ENCODE results near the gene FOXP1. TPM values are rescaled to one million over a fixed set of nuclear protein-coding genes. Genes with fewer than 3 reads are reported as not detected.

Gene FOXP1
- polyA plus RNA-seq, 1 donor from 2014 or later, result 5.6 TPM

DNA sequence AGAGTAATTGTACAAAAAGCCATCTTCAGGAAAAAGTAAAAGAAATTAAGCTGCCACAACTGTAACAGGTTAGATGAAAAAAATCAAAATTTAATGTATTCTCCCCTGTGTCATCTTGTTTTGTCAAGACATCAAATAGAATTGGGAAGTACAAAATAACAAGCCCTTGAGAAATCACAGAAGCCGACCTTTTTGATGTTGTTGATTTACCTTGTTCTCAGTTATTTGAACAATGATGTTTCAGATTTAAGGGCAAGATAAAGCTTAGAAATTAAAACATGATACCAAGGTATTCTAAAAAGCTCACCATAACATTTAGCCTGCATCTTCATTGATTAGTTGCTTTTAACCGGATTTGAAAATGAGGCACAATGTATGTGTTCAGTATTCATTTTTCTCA, 523.0 kb downstream of the FOXP1 start:
- Histone ChIP-seq H4K20me1 (ENCODE audit: insufficient read depth) (no peaks in the 10 kb centered on the region), H3K4me3 (ENCODE audit: low read length) (no peak overlapping the region), H3K27ac (ENCODE audit: low read length) (no peak overlapping the region), H3K36me3 (ENCODE audit: insufficient read depth, low read length) (no peaks in the 10 kb centered on the region), H3K9me3 (ENCODE audit: low read length) (no peaks in the 10 kb centered on the region), H3F3A (ENCODE audit: insufficient read depth, low read length, poor library complexity, severe bottlenecking) (no peaks in the 10 kb centered on the region), H3K79me2 (replicated peaks; ENCODE audit: insufficient read depth, low read length) (peaks cover 51% of the 10 kb centered on the region), H2AFZ (ENCODE audit: low read depth, low read length) (no peak overlapping the region), H3K9me2 (ENCODE audit: insufficient read depth, low read length) (no peaks in the 10 kb centered on the region), H3K9ac (ENCODE audit: low read length) (no peak overlapping the region), H3K27me3 (ENCODE audit: insufficient read depth, low read depth, low read length) (no peaks in the 10 kb centered on the region), H3K4me2 (ENCODE audit: low read length) (no peak overlapping the region)
- TF ChIP-seq MXI1 (conservative IDR thresholded peaks at IDR 0.05; ENCODE audit: poor library complexity, severe bottlenecking), result no peak
- TF ChIP-seq, protein P1, sequence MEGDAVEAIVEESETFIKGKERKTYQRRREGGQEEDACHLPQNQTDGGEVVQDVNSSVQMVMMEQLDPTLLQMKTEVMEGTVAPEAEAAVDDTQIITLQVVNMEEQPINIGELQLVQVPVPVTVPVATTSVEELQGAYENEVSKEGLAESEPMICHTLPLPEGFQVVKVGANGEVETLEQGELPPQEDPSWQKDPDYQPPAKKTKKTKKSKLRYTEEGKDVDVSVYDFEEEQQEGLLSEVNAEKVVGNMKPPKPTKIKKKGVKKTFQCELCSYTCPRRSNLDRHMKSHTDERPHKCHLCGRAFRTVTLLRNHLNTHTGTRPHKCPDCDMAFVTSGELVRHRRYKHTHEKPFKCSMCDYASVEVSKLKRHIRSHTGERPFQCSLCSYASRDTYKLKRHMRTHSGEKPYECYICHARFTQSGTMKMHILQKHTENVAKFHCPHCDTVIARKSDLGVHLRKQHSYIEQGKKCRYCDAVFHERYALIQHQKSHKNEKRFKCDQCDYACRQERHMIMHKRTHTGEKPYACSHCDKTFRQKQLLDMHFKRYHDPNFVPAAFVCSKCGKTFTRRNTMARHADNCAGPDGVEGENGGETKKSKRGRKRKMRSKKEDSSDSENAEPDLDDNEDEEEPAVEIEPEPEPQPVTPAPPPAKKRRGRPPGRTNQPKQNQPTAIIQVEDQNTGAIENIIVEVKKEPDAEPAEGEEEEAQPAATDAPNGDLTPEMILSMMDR (IDR thresholded peaks at IDR 0.05; ENCODE audit: poor library complexity, severe bottlenecking), result no peak

DNA sequence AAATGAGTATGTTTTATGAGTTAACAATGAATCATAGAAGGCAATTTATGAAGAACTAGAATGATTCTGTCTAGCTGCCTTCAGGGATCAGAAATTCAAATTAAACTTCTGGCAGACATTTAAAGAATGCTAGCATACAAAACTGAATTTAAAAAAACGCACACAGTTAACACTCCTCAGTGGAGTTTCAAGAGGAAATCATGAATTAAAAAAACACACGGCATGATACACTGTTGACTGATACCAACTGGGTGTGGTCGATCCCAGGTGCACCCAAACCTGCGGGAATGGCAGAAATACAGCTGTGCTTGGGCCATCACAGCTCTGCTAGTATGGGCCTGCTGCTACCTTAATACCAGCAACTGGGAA, 526.0 kb downstream of the FOXP1 start:
- H3K36me3 ChIP-seq (ENCODE audit: insufficient read depth, low read length), result no peaks in the 10 kb centered on the region
- H3K9me3 ChIP-seq (ENCODE audit: low read length), result no peaks in the 10 kb centered on the region
- H3K9me2 ChIP-seq (ENCODE audit: insufficient read depth, low read length), result no peaks in the 10 kb centered on the region
- H3K9ac ChIP-seq (ENCODE audit: low read length), result no peak overlapping the region
- no peak overlapping the region for H3K4me3 ChIP-seq (ENCODE audit: low read length)
- no peak overlapping the region for H3K27ac ChIP-seq (ENCODE audit: low read length)
- H4K20me1 ChIP-seq (ENCODE audit: insufficient read depth), result no peaks in the 10 kb centered on the region
- H2AFZ ChIP-seq (ENCODE audit: low read depth, low read length), result no peak overlapping the region
- H3K27me3 ChIP-seq (ENCODE audit: insufficient read depth, low read depth, low read length), result no peaks in the 10 kb centered on the region
- no peak overlapping the region for H3K4me2 ChIP-seq (ENCODE audit: low read length)
- H3K79me2 ChIP-seq (replicated peaks; ENCODE audit: insufficient read depth, low read length), result peaks cover 51% of the 10 kb centered on the region
- H3F3A ChIP-seq (ENCODE audit: insufficient read depth, low read length, poor library complexity, severe bottlenecking), result no peaks in the 10 kb centered on the region
- no peak for TF ChIP-seq POLR2AphosphoS5 (IDR thresholded peaks at IDR 0.05)
- TF ChIP-seq SMC3 (conservative IDR thresholded peaks at IDR 0.05; ENCODE audit: poor library complexity), result no peak
- TF ChIP-seq EP300 (conservative IDR thresholded peaks at IDR 0.05; ENCODE audit: poor library complexity, severe bottlenecking), result no peak
- TF ChIP-seq EZH2 (IDR thresholded peaks at IDR 0.05; ENCODE audit: borderline replicate concordance, insufficient read depth, low read length, poor library complexity, severe bottlenecking), result no peak
- TF ChIP-seq, protein P2, sequence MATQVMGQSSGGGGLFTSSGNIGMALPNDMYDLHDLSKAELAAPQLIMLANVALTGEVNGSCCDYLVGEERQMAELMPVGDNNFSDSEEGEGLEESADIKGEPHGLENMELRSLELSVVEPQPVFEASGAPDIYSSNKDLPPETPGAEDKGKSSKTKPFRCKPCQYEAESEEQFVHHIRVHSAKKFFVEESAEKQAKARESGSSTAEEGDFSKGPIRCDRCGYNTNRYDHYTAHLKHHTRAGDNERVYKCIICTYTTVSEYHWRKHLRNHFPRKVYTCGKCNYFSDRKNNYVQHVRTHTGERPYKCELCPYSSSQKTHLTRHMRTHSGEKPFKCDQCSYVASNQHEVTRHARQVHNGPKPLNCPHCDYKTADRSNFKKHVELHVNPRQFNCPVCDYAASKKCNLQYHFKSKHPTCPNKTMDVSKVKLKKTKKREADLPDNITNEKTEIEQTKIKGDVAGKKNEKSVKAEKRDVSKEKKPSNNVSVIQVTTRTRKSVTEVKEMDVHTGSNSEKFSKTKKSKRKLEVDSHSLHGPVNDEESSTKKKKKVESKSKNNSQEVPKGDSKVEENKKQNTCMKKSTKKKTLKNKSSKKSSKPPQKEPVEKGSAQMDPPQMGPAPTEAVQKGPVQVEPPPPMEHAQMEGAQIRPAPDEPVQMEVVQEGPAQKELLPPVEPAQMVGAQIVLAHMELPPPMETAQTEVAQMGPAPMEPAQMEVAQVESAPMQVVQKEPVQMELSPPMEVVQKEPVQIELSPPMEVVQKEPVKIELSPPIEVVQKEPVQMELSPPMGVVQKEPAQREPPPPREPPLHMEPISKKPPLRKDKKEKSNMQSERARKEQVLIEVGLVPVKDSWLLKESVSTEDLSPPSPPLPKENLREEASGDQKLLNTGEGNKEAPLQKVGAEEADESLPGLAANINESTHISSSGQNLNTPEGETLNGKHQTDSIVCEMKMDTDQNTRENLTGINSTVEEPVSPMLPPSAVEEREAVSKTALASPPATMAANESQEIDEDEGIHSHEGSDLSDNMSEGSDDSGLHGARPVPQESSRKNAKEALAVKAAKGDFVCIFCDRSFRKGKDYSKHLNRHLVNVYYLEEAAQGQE (IDR thresholded peaks at IDR 0.05; ENCODE audit: borderline replicate concordance), result no peak
- TF ChIP-seq, protein P1 (IDR thresholded peaks at IDR 0.05; ENCODE audit: poor library complexity, severe bottlenecking), result no peak
- TF ChIP-seq TAF1 (IDR thresholded peaks at IDR 0.05; ENCODE audit: low read depth), result no peak
- no peak for TF ChIP-seq MXI1 (conservative IDR thresholded peaks at IDR 0.05; ENCODE audit: poor library complexity, severe bottlenecking)
- TF ChIP-seq RAD21 (conservative IDR thresholded peaks at IDR 0.05), result no peak
